Smooth muscle cell (in vitro differentiated cells): ENCODE results near the gene PPM1M. TPM values are rescaled to one million over a fixed set of nuclear protein-coding genes. Genes with fewer than 3 reads are reported as not detected.
"Not testable (repeated sequence)": the region's sequence is repeated elsewhere in the genome, so short reads cannot be mapped to it uniquely, and the experiment has no call there.

Experiments used
- DNase-seq: peaks from one replicate; lab custom pipeline; 2025; ENCODE audit not compliant: unreplicated experiment; lab: John Stamatoyannopoulos, UW
- H2AFZ ChIP-seq: fragments of 200-600 bp; sonication (generic); 2 replicates; pipeline ENCODE4 v1.6.0; 2016; ENCODE audit warnings: antibody characterized with exemption, low read depth, mild to moderate bottlenecking
- H3F3A ChIP-seq: fragments of 200-600 bp; sonication (generic); 2 replicates; pipeline ENCODE4 v1.6.0; 2017; ENCODE audit warnings: antibody characterized with exemption, low read depth
- H3K27ac ChIP-seq: fragments of 200-600 bp; sonication (generic); 2 replicates; pipeline ENCODE4 v1.5.1; 2016; ENCODE audit warnings: low read depth, mild to moderate bottlenecking
- H3K27me3 ChIP-seq: fragments of 200-600 bp; sonication (generic); 2 replicates; pipeline ENCODE4 v1.6.1; 2016; ENCODE audit warnings: low read depth, mild to moderate bottlenecking
- H3K36me3 ChIP-seq: fragments of 200-600 bp; sonication (generic); 2 replicates; pipeline ENCODE4 v1.5.1; 2016; ENCODE audit warnings: low read depth
- H3K4me1 ChIP-seq: fragments of 200-600 bp; sonication (generic); 2 replicates; pipeline ENCODE4 v1.5.1; 2016; ENCODE audit warnings: low read depth
- H3K4me2 ChIP-seq: fragments of 200-600 bp; sonication (generic); 2 replicates; pipeline ENCODE4 v1.6.0; 2016; ENCODE audit warnings: mild to moderate bottlenecking
- H3K4me3 ChIP-seq: fragments of 200-600 bp; sonication (generic); 2 replicates; pipeline ENCODE4 v1.5.1; 2016; ENCODE audit warnings: mild to moderate bottlenecking
- H3K79me2 ChIP-seq: fragments of 200-600 bp; sonication (generic); 2 replicates; pipeline ENCODE4 v1.6.0; 2016; ENCODE audit warnings: low read depth, mild to moderate bottlenecking
- H3K9ac ChIP-seq: fragments of 200-600 bp; sonication (generic); 2 replicates; pipeline ENCODE4 v1.6.0; 2016; ENCODE audit warnings: low read depth
- H3K9me3 ChIP-seq: fragments of 200-600 bp; sonication (generic); replicated peaks from 2 replicates; pipeline ENCODE4 v1.5.1; 2016; ENCODE audit warnings: low read depth
- H4K20me1 ChIP-seq: fragments of 200-600 bp; sonication (generic); 2 replicates; pipeline ENCODE4 v1.6.0; 2016; ENCODE audit warnings: low read depth
- WGBS: methylation state at CpG from one replicate; pipeline ENCODE4 v1.1.7; 2016; ENCODE audit warnings: low lambda C conversion rate; 5-methylcytosine and 5-hydroxymethylcytosine counted together
- polyA plus RNA-seq: library from polyadenylated mRNA; unstranded; fragments of >200 nt; fragmentation: Nextera tagmentation; extraction: Ambion mirVana; gene quantifications from 2 replicates; pipeline ENCODE4 v1.2.1, GENCODE V29; 2016
- total RNA-seq: library from RNA; depleted of rRNA; stranded (reverse); fragments of >200 nt; gene quantifications from 2 replicates; pipeline ENCODE4 v1.2.3, GENCODE V29; 2014
- TF ChIP-seq, protein P1 (sequence below): fragments of 200-600 bp; sonication (generic); IDR thresholded peaks from 2 replicates; pipeline ENCODE4 v1.5.1; 2017; ENCODE audit warnings: borderline replicate concordance, mild to moderate bottlenecking, antibody characterized with exemption; ENCODE audit not compliant: insufficient read depth, poor library complexity, severe bottlenecking

Gene PPM1M
- total and polyA plus RNA-seq, 2 experiments from 2014 or later = 7.0 to 11.0 TPM

DNA sequence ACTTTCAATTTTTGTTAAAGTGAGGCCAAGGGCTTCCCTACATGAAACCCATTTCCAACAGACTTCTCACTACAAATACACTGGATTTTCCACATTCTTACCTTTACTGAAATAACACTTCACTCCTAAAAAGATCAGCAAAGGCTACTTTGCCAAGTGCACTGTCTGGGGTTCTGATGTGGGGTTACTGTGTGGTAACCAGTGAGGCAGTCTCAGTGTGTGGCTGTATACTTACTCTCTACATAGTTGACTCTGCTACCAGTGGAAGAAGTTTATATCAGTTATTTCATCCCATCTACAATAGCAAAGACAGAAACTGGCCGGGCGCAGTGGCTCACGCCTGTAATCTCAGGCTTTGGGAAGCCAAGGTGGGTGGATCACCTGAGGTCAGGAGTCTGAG lies 27.3 kb downstream of the PPM1M start:
- H3F3A ChIP-seq = no peaks in the 10 kb centered on the region
- WGBS = 100% methylated on average over 3 of the region's 3 CpGs

DNA sequence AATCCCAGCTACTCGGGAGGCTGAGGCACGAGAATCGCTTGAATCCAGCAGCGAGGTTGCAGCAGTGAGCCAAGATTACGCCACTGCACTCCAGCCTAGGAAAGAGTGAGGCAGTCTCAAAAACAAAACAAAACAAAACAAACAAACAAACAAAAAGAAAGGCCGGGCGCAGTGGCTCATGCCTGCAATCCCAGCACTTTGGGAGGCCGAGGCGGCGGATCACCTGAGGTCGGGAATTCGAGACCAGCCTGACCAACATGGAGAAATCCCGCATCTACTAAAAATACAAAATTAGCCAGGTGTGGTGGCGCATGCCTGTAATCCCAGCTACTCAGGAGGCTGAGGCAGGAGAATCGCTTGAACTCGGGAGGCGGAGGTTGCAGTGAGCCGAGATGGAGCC lies 29.2 kb downstream of the PPM1M start:
- peaks cover 84% of the 10 kb centered on the region for H3K79me2 ChIP-seq
- not testable (repeated sequence) for H3F3A ChIP-seq
- WGBS = 94% methylated on average over 18 of the region's 18 CpGs

More for the DNA sequence above, 27.3 kb downstream of the PPM1M start:
- peaks cover 21% of the 10 kb centered on the region for H3K4me1 ChIP-seq
- peak overlapping the region; percentile 22 for H3K27ac ChIP-seq
- H3K9ac ChIP-seq = no peak overlapping the region
- H3K4me3 ChIP-seq = no peak overlapping the region
- H3K79me2 ChIP-seq = peaks cover 100% of the 10 kb centered on the region
- no peak overlapping the region for H3K4me2 ChIP-seq
- H2AFZ ChIP-seq = no peak overlapping the region
- peaks cover 99% of the 10 kb centered on the region for H4K20me1 ChIP-seq
- TF ChIP-seq, protein P1, sequence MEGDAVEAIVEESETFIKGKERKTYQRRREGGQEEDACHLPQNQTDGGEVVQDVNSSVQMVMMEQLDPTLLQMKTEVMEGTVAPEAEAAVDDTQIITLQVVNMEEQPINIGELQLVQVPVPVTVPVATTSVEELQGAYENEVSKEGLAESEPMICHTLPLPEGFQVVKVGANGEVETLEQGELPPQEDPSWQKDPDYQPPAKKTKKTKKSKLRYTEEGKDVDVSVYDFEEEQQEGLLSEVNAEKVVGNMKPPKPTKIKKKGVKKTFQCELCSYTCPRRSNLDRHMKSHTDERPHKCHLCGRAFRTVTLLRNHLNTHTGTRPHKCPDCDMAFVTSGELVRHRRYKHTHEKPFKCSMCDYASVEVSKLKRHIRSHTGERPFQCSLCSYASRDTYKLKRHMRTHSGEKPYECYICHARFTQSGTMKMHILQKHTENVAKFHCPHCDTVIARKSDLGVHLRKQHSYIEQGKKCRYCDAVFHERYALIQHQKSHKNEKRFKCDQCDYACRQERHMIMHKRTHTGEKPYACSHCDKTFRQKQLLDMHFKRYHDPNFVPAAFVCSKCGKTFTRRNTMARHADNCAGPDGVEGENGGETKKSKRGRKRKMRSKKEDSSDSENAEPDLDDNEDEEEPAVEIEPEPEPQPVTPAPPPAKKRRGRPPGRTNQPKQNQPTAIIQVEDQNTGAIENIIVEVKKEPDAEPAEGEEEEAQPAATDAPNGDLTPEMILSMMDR = no peak
- H3K27me3 ChIP-seq = no peaks in the 10 kb centered on the region
- peaks cover 14% of the 10 kb centered on the region for H3K36me3 ChIP-seq
- DNase-seq = no peak
- no peaks in the 10 kb centered on the region for H3K9me3 ChIP-seq

DNA sequence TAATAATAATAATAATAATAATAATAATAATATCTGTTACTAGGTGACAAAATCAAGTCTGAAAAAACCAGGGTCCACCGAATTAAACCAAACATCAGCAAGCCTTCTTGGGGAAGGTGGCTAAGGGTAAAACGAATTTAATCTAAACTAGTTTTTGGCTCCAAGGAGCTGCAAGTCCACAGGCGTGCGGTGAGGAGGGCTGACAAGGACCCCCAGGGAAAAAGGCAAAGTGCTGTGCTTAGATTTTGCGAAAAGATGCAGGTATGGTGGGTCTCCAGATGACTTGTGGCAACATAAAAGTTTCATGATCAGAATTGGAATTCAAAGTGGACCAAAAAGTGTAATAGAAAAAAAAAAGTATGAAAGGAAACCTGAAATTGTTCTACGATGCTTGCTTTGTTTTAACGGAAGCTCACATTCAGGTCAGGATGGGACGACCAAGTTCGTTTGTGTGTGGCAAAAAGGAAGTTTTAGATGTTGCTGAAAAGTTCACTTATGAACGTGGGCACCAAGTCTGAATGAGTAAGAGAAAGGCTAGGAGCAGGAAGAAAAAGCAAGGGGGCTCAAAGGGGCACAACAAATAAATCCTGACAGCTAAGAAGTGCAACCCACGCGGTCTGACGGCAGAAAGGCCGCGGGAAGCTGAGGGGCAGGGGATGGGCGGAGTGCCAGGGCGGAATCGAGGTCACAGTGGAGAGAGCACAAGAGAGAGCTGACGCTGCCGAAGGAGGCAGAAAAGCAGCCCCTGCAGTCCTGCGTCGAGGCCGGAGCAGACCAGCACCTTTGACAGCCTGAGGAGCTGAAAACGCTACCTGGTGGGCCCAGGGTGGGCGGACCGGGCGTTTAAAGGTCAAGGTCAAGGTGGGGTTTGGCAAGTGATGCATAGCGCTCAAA lies 31.8 kb downstream of the PPM1M start:
- peak overlapping the region; percentile 91 for H3K9ac ChIP-seq
- H3K4me2 ChIP-seq = peak overlapping the region; percentile 100
- H3K9me3 ChIP-seq = no peaks in the 10 kb centered on the region
- H3K27ac ChIP-seq = peak overlapping the region; percentile 87
- TF ChIP-seq, protein P1 = no peak
- 3% methylated on average over 28 of the region's 28 CpGs for WGBS
- peaks cover 8% of the 10 kb centered on the region for H3F3A ChIP-seq
- peak; percentile 37 for DNase-seq
- peaks cover 58% of the 10 kb centered on the region for H3K79me2 ChIP-seq
- H3K36me3 ChIP-seq = no peaks in the 10 kb centered on the region
- peaks cover 30% of the 10 kb centered on the region for H3K4me1 ChIP-seq
- peaks cover 55% of the 10 kb centered on the region for H4K20me1 ChIP-seq
- no peaks in the 10 kb centered on the region for H3K27me3 ChIP-seq
- H2AFZ ChIP-seq = no peak overlapping the region
- peak overlapping the region; percentile 75 for H3K4me3 ChIP-seq

More for the DNA sequence above, 29.2 kb downstream of the PPM1M start:
- not testable (repeated sequence) for H3K9me3 ChIP-seq, H3K27me3 ChIP-seq, H3K4me2 ChIP-seq, H2AFZ ChIP-seq, H3K9ac ChIP-seq, H3K36me3 ChIP-seq, H3K27ac ChIP-seq, H3K4me3 ChIP-seq, DNase-seq
- Histone ChIP-seq H4K20me1 (peaks cover 80% of the 10 kb centered on the region), H3K4me1 (peaks cover 29% of the 10 kb centered on the region)

DNA sequence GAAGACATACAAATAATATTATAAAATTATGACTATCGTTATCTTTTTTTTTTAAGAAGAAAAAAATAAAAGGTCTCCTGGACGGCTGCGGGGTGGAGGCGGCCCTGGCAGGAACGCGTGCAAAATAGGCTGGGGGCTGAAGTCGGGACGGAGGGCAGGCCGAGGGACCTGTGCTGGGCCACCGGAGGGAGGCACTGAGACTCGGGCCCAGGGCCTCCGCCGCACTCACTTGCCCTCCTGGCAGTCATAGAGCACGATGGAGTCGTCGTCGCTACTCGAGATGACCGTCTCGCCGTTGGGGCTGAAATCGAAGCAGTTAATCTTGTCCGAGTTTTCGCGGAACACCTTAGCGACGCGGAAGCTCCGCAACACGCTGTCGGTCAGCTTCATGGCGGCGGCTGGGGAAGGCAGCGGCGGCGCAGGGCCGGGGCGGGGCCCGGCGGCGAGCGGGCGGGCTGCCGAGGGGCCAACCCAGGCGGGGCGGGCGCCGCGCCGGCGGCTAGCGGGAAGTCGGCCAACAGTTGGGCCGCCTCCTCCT lies 32.5 kb downstream of the PPM1M start:
- Histone ChIP-seq H3K27ac (peak overlapping the region; percentile 87), H3K9ac (peak overlapping the region; percentile 91), H3K79me2 (peaks cover 51% of the 10 kb centered on the region), H3K4me1 (peaks cover 30% of the 10 kb centered on the region), H3K36me3 (no peaks in the 10 kb centered on the region), H4K20me1 (peaks cover 47% of the 10 kb centered on the region), H3K27me3 (no peaks in the 10 kb centered on the region), H3K4me3 (peak overlapping the region; percentile 75), H3K9me3 (no peaks in the 10 kb centered on the region), H3F3A (peaks cover 15% of the 10 kb centered on the region), H3K4me2 (peak overlapping the region; percentile 100), H2AFZ (no peak overlapping the region)
- TF ChIP-seq, protein P1 = peak; percentile 27
- DNase-seq = peak; percentile 88
- 2% methylated on average over 54 of the region's 54 CpGs for WGBS
